ENCODE results near the gene TEX52. TPM values are rescaled to one million over a fixed set of nuclear protein-coding genes. Genes with fewer than 3 reads are reported as not detected.

TEX52 gene
- total RNA-seq, result not detected in 2 replicates

GRCh38 chr12:2857021-2857431 is at the start of gene TEX52:
Gene TEX52 (minus strand): TSS chr12:2857039. CDS start chr12:2857026, 13 bp downstream.

GRCh38 chr12:2890388-2891239 is 33.8 kb upstream of the TEX52 start, which contains the start of gene TULP3:
Gene TULP3 (plus strand): TSS chr12:2890891. CDS start chr12:2890948, 57 bp downstream.

GRCh38 chr12:2877047-2877952 is 20.5 kb upstream of the TEX52 start, which contains the start of the genes FOXM1 and RHNO1:
Gene FOXM1 (minus strand): TSS chr12:2877174. CDS start chr12:2874478, 2,696 bp downstream.
Gene RHNO1 (plus strand): TSS chr12:2877223. CDS start chr12:2885367, 8,144 bp downstream.

GRCh38 chr12:2834581-2835491 is 22.0 kb downstream of the TEX52 start, which contains the start of gene NRIP2:
Gene NRIP2 (minus strand): TSS chr12:2835035. CDS start chr12:2834983, 52 bp downstream.

GRCh38 chr12:2812290-2813213 is 44.3 kb downstream of the TEX52 start, which contains the start of gene ITFG2:
Gene ITFG2 (plus strand): TSS chr12:2812668. CDS start chr12:2812761, 93 bp downstream.

Other genes with a start within 250 kb of the TEX52 start
- 63.4 and 73.2 TPM in 2 replicates for gene FKBP4, start 62.1 kb downstream of the TEX52 start, total RNA-seq
- 18.7 and 21.4 TPM in 2 replicates for gene ITFG2, start 44.4 kb downstream of the TEX52 start, total RNA-seq
- gene NRIP2, start 22.0 kb downstream of the TEX52 start, total RNA-seq, result not detected in 2 replicates
- gene FOXM1, start 20.1 kb upstream of the TEX52 start, total RNA-seq, result 29.7 and 54.6 TPM in 2 replicates
- 26.1 and 34.5 TPM in 2 replicates for gene RHNO1, start 20.2 kb upstream of the TEX52 start, total RNA-seq
- 27.3 and 30.5 TPM in 2 replicates for gene TULP3, start 33.9 kb upstream of the TEX52 start, total RNA-seq
- gene TEAD4, start 102.4 kb upstream of the TEX52 start, total RNA-seq, result 37.6 and 51.3 TPM in 2 replicates
- 41.6 and 46.1 TPM in 2 replicates for gene TSPAN9, start 220.3 kb upstream of the TEX52 start, total RNA-seq

All from thoracic aorta endothelial cell (primary cell).